Body of pancreas (tissue), 4 donors: ENCODE measurements around the gene ZNF536.

Experiments
- POLR2A ChIP-seq, 3 donors: fragments of 450-650 bp; IDR thresholded peaks; one replicate each; pipeline ENCODE4 v1.6.1; 2016; ENCODE audit warnings: antibody characterized with exemption in 3 of 3, mild to moderate bottlenecking in 2 of 3
- TF ChIP-seq, protein P1 (sequence below), 7 experiments: fragments of 450-650 bp in 4 of 7; fragments of 200-600 bp in 3 of 7; sonication (generic) in 3 of 7; IDR thresholded peaks; one replicate each; pipeline ENCODE4 v1.5.1; 2016 to 2019; ENCODE audit warnings: antibody characterized with exemption in 7 of 7

DNA sequence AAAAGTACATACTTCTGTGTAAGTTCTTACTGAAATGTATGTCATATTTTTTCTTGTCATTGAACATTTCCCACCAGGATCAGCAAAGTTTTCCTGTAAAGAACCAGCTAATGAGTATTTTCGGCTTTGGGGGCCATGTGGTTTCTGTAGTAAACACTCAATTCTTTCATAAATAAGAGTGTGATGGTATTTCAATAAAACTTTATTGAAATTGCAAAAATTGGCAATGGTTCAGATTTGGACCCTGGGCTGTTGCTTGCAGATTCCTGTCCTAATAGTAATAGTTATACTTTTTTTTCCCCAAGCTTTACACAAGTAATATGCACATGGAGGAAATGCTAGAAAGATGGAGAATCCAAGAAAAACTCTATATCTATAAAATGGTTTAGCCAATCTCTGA lies 83.7 kb downstream of the ZNF536 start:
- TF ChIP-seq, protein P1, sequence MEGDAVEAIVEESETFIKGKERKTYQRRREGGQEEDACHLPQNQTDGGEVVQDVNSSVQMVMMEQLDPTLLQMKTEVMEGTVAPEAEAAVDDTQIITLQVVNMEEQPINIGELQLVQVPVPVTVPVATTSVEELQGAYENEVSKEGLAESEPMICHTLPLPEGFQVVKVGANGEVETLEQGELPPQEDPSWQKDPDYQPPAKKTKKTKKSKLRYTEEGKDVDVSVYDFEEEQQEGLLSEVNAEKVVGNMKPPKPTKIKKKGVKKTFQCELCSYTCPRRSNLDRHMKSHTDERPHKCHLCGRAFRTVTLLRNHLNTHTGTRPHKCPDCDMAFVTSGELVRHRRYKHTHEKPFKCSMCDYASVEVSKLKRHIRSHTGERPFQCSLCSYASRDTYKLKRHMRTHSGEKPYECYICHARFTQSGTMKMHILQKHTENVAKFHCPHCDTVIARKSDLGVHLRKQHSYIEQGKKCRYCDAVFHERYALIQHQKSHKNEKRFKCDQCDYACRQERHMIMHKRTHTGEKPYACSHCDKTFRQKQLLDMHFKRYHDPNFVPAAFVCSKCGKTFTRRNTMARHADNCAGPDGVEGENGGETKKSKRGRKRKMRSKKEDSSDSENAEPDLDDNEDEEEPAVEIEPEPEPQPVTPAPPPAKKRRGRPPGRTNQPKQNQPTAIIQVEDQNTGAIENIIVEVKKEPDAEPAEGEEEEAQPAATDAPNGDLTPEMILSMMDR (IDR thresholded peaks at IDR 0.05) = no peak
- no peak for TF ChIP-seq POLR2A (IDR thresholded peaks at IDR 0.05)
